NCI-H524 treated with DMSO at 0.1 percent for 48 hours (cell line): ENCODE measurements around the gene PHF2.
"Not testable (repeated sequence)": the region's sequence is repeated elsewhere in the genome, so short reads cannot be mapped to it uniquely, and the experiment has no call there.

Source experiments
- DNase-seq: peaks from one replicate; lab custom pipeline; 2025; lab: John Stamatoyannopoulos, UW

PHF2 gene

GRCh38 chr9:93665637-93666438, 89.5 kb downstream of the PHF2 start:
- no peak for DNase-seq

GRCh38 chr9:93666439-93666784, 90.0 kb downstream of the PHF2 start:
- not testable (repeated sequence) for DNase-seq

GRCh38 chr9:93667006-93667405, 90.6 kb downstream of the PHF2 start:
- no peak for DNase-seq

DNA sequence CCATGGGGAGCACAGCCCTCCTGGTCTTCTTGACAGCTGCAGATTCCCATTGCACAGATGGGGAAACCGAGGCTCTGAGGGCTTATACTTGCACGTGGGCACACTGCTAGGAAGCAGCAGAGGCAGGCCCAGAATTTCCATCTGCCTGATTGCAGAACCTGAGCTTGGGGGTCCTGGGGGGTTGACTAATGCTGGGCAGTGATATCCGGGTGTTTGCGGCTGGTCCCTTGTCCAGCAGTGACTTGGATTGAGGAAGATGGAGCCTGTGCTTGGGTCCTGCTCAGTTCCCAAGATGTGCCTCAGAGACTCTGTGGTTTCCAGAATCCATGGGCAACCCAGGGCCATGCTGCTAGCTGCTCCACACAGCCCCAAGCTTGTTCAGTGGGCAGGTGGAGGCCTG, 91.2 kb downstream of the PHF2 start:
- DNase-seq: no peak

- no peak for DNase-seq
Measured at GRCh38 chr9:93668261-93668871, 92.0 kb downstream of the PHF2 start.

DNA sequence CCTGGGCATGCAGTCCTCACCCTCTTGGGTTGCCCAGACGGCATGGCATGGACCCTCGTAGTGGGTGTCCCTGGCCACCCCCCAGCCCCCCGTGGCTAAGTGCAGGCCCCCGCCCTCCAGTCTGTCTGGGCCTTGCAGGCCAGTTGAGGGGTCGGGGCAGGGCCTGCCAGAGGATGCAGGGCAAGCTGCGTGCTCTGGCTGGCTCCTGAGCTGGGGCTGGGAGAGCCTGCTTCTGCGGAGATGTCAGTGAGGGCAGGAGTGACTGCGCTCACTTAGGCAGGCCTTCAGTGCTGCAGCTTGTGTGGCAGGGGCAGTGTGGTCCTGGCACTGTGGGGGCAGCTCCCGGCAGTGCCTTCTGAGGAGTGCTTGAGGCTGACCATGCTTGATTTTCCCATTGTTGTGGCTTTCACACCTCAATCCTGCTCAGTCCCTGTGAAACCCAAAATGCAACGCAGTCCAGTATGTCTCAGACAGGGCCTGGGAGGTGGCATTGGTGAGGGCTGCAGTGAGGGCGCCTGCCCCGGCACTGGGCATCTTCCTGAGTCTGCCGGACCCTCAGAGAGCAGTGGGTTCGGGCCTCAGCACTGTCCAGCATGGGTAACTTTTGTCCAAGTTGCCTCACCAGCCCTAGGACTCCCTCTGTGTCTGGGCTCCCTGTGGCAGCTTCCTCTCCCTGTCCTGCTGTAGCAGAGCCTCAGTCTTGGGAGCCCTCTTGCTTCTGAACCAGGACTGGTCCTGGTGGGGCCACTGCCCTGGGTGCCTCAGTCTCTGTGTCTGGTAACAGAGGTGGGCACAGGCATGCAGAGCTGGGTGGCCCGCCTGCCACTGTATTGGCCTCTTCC, 93.0 kb downstream of the PHF2 start:
- DNase-seq: no peak

- no peak for DNase-seq
Measured at GRCh38 chr9:93669958-93670207, 93.5 kb downstream of the PHF2 start.

- DNase-seq: no peak
Measured at GRCh38 chr9:93670208-93671019, 94.0 kb downstream of the PHF2 start.

- no peak for DNase-seq
Measured at GRCh38 chr9:93671020-93671338, 94.6 kb downstream of the PHF2 start.

DNA sequence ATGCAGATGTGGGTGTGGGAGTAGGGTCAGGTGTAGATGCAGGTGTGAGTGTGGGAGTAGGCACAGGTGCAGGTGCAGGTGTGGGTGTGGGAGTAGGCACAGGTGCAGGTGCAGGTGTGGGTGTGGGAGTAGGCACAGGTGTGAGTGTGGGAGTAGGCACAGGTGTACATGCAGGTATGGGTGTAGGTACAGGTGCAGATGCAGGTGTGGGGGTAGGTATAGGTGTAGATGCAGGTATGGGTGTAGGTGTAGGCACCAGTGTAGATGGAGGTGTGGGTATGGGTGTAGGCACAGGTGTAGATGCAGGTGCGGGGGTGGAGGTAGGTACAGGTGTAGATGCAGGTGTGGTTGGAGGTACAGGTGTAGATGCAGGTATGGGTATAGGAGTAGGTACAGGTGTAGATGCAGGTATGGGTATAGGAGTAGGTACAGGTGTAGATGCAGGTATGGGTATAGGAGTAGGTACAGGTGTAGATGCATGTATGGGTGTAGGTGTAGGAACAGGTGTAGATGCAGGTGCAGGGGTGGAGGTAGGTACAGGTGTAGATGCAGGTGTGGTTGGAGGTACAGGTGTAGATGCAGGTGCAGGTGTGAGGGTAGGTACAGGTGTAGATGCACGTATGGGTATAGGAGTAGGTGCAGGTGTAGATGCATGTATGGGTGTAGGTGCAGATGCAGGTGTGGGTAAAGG, 96.1 kb downstream of the PHF2 start:
- DNase-seq: not testable (repeated sequence)

GRCh38 chr9:93673021-93673838, 96.8 kb downstream of the PHF2 start:
- no peak for DNase-seq

DNA sequence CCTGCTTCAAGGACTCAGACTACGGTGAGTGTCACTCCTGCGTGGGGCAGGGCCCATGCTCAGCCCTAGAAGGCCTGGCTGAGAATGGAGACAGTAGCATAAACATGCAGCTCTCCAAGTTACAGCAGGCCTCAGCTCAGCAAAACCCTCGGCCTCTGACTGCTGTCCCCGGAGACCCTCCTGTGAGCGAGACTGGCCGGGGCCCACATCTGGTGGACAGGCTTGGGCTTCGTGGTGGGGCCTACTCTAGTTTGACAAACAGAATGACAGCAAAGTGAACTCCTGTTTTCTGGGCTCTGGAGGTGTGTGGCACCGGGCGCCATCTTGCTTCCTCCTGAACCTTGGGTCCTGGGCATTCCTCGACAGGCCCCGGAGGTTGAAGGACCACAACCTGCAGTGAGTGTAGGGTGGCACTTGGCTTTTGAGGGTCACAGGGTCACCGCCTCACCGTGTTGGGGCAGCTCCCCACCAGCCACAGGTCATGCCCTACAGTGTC, 97.5 kb downstream of the PHF2 start:
- DNase-seq: no peak

- DNase-seq: no peak
Measured at GRCh38 chr9:93674580-93675335, 98.4 kb downstream of the PHF2 start.

DNA sequence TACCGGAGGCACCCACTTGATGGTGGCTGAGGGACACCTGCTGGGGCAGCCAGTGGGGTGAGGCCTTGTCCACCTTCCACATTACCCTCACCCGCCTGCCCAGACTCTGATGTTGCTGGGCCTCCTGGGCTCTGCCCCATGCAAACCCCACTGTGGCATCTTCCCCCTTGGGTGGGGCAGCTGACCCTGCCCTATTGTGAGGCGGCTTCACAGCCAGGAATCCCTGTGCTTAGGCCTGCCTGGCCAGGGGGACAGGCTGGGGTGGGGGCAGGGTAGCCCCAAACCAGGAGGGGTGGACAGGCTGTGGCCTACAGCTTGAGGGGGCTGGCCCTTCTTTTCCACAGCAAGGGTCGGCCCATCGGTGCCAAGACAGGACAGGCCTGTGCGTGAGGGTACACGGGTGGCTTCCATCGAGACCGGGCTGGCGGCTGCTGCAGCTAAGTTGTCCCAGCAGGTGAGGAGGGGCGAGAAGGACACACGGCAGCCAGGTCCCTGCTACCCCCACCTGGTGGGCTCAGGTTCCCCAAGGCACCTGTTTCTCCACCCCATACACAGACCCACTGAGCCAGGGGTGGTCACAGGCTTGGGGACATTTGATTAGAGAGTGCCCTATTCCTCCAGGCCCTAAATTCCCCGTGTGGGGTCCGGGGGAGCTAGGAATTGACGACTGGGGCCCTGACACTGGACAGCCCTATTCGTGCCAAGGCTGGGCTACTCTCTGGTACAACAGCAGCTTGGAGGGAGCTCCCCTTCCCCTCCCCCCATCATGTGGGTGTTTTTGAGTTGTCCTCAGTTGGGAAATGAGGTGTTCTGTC, 99.2 kb downstream of the PHF2 start:
- DNase-seq: no peak

DNA sequence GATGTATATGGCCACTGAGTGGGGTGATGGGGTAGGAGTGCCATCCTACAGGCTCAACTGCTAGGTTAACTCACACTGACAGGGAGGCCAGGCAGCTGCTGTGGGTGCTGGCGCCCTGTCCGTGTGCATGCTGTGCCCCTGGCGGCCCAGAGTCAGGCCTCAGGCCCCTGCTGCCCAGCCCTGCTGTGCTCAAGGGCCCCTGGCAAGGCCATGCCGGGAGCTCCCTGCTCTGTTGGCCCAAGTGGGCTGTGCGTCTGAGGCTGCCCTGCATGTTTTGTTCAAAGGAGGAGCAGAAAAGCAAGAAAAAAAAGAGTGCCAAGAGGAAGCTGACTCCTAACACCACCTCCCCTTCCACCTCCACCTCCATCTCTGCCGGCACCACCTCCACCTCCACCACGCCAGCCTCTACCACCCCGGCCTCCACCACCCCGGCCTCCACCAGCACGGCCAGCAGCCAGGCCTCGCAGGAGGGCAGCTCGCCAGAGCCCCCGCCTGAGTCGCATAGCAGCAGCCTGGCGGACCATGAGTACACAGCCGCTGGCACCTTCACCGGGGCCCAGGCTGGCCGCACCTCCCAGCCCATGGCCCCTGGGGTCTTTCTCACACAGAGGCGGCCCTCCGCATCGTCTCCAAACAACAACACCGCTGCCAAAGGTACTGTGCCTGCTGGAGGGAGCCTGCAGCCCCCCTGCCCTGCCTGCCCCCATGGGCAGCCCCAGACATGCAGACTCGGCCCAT, 100.1 kb downstream of the PHF2 start:
- DNase-seq: no peak

GRCh38 chr9:93677048-93677571, 100.7 kb downstream of the PHF2 start:
- no peak for DNase-seq

DNA sequence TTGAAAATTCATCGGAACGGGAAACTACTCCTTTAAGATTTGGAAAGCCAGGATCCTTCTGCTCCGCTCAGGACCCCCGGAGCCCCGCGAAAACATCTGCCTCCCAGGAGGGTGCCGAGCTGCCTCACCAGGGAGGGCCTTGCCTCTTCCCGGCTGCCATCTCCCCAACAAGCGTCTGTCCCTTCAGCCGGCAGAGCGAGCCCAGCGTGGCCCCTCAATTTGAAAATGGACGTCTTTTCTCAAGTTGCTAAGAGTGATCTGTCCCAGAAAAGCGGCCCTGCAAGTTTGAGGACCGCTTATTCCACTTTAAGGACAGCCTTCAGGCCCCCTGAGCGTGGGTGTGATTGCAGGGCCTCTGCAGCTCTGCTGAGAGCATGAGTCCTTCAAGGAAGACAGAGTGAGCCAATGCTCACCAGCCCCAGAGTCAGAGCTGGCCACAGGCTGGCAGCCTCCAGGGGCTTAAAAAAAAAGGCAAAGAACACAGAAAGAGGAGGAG, 101.3 kb downstream of the PHF2 start:
- no peak for DNase-seq
